Mucosa of descending colon (tissue), 3 donors: Measurements from ENCODE around the gene TMEM171. TPM values are rescaled to one million over a fixed set of nuclear protein-coding genes. Genes with fewer than 3 reads are reported as not detected.

Experiments
- ATAC-seq: fragments of 200-7000 bp; cut with Tn5 transposase; one replicate; pipeline ENCODE4 v1.9.1; 2020; ENCODE audit warnings: mild to moderate bottlenecking, moderate library complexity
- DNase-seq, 3 donors: peaks; one replicate each; pipeline ENCODE4 v3.0.0-alpha.2; 2020
- H3K36me3 ChIP-seq: fragments of 200-600 bp; one replicate; pipeline ENCODE4 v1.8.0; 2021; ENCODE audit warnings: low read depth, mild to moderate bottlenecking
- H3K4me1 ChIP-seq: fragments of 200-600 bp; one replicate; pipeline ENCODE4 v1.8.0; 2021; ENCODE audit warnings: low read depth, mild to moderate bottlenecking
- H3K4me3 ChIP-seq: fragments of 200-600 bp; one replicate; pipeline ENCODE4 v1.8.0; 2021; ENCODE audit warnings: mild to moderate bottlenecking
- H3K9me3 ChIP-seq: fragments of 200-600 bp; one replicate; pipeline ENCODE4 v1.8.0; 2021; ENCODE audit warnings: mild to moderate bottlenecking
- intact Hi-C, 2 donors: fragments of 100-400 bp; cut with DNase I in 1 of 2; cut with micrococcal nuclease in 1 of 2; formaldehyde crosslinking; loops; one replicate each; pipeline versions ENCODE4 v1.11.0 to v1.11.1; 2022; cut with DNase I, micrococcal nuclease
- long read RNA-seq, 2 donors: library from polyadenylated mRNA; unstranded; transcript quantifications; one replicate each; pipeline ENCODE4 v2.0.0, GENCODE V29; 2019 to 2021
- total RNA-seq, 3 donors: library from RNA; stranded (reverse); fragmentation: NEBNext Ultra II Directional in 2 of 3; extraction: Animal tissue kit (Norgen Biotek cat#: 25700) in 2 of 3; gene quantifications; one replicate each; pipeline versions ENCODE4 v1.2.1 to v1.2.4, GENCODE V29; 2021 to 2023
- TF ChIP-seq, protein P1 (sequence below): fragments of 200-600 bp; IDR thresholded peaks from one replicate; pipeline ENCODE4 v1.8.0; 2022; ENCODE audit warnings: antibody characterized with exemption, mild to moderate bottlenecking
- donor health status: DM: no; HTN: no; CAD: no; lungs with moderate emphysema.
- donor health status: DM: no; HTN: no; CAD: no.
- donor health status: DM: no; HTN: yes; CAD: no.

The TMEM171 gene, protein sequence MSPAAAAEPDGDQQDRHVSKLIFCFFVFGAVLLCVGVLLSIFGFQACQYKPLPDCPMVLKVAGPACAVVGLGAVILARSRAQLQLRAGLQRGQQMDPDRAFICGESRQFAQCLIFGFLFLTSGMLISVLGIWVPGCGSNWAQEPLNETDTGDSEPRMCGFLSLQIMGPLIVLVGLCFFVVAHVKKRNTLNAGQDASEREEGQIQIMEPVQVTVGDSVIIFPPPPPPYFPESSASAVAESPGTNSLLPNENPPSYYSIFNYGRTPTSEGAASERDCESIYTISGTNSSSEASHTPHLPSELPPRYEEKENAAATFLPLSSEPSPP
- total RNA-seq = 100 to 1,000 TPM in 1 of 3 donors, 10 to 100 TPM in 2; 34.5 to 101 (median 70.9) TPM
- long read RNA-seq, donor 1, transcript TMEM171-202 (4 exons, 1,535 nt) = major isoform, 15 of 26 reads
- long read RNA-seq, donor 1, partial matches to known transcripts = 4 of 26 reads
- long read RNA-seq, donor 1, other reads (novel, unspliced or antisense) = 5 of 26 reads
- long read RNA-seq, donor 2, transcript TMEM171-202 (4 exons, 1,535 nt) = major isoform, 25 of 57 reads
- long read RNA-seq, donor 2, transcript TMEM171-201 (4 exons, 1,247 nt) = minor isoform, 8 of 57 reads
- long read RNA-seq, donor 2, partial matches to known transcripts = 23 of 57 reads
- long read RNA-seq, donor 2, other reads (novel, unspliced or antisense) = 1 of 57 reads

DNA sequence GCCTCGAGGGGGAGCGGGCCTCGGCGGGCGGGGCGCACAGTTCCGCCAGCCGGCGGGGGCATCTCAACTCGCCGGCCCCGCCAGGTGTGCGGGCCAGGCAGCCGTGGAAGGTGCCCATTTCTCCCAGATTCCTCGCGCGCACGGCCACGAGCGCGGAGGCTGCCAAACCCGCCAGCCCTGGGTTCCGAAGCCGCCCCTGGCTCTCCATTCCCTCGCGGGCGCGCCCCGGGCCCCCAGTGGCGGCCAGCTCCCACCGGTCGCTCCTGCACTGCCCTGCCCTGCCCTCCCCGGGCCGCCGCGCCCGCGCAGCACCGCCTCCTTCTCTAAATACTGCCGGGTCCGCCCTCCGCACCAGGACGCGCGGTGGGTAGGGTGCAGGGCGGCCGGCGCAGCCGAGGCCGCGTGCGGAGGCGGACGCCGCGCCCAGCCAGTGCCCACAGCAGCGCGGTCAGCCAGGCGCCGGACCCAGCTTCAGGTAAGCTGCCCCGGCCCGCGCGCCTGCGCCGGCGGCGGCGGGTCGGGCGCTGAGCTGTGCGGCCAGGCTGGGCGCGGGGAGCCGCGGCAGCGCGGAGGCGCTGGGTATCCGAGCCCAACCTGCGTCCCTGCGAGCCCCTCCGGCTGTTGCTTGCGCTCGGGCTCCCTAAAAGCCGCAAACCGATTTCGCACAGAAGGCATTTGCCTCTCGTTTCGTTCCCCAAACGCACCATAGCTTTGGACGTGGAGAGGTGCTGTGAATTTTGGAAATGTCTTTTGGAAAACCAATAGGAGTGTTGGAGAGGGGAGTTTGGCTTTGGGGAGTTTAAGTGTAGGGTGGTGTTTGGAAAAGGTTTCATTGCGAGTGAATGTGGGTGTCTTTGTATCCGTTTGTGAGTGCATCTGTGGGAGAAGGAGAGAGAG, at the start of gene TMEM171:
TMEM171 (plus strand) TSS at position 354 of the 897 bp plus-strand sequence. CDS start 2,799 bp downstream, outside the sequence.
- peak; percentile 84 to 91 (median 88) for DNase-seq
- H3K36me3 ChIP-seq = no peaks in the 10 kb centered on the region
- no peaks in the 10 kb centered on the region for H3K9me3 ChIP-seq
- H3K4me3 ChIP-seq = peak within 1 kb of the TSS; percentile 50
- intact Hi-C loops = no loop called here
- TF ChIP-seq, protein P1, sequence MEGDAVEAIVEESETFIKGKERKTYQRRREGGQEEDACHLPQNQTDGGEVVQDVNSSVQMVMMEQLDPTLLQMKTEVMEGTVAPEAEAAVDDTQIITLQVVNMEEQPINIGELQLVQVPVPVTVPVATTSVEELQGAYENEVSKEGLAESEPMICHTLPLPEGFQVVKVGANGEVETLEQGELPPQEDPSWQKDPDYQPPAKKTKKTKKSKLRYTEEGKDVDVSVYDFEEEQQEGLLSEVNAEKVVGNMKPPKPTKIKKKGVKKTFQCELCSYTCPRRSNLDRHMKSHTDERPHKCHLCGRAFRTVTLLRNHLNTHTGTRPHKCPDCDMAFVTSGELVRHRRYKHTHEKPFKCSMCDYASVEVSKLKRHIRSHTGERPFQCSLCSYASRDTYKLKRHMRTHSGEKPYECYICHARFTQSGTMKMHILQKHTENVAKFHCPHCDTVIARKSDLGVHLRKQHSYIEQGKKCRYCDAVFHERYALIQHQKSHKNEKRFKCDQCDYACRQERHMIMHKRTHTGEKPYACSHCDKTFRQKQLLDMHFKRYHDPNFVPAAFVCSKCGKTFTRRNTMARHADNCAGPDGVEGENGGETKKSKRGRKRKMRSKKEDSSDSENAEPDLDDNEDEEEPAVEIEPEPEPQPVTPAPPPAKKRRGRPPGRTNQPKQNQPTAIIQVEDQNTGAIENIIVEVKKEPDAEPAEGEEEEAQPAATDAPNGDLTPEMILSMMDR = no peak
- peaks cover 41% of the 10 kb centered on the region for H3K4me1 ChIP-seq
- ATAC-seq = peak; percentile 80

DNA sequence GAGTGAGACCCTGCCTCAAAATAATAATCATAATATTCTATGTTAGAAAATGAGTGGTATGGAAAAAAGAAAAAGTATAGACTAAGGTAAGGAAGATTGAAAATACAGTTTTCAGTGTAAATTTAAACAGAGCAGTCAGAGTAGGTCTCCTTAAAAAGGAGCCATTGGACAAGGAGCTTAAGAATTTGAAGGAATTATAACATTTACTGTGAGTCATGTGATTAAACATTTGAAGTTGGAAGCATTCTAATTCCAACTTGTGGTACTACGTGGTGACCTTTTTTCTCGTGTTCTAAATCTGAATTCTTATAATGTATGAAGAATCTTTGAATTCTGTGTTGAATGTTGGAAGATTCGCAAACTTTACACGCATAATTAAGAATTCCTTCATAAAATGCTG, 39.3 kb upstream of the TMEM171 start:
- H3K4me1 ChIP-seq = no peaks in the 10 kb centered on the region
- H3K4me3 ChIP-seq = no peak overlapping the region
- no peak for DNase-seq
- H3K36me3 ChIP-seq = no peaks in the 10 kb centered on the region
- TF ChIP-seq, protein P1 = no peak
- intact Hi-C loops = loop anchor here in 1 of 2 donors (10.0 kb wide), 1 partner anchor 124 kb away; no protein-coding TSS in a partner anchor
- no peaks in the 10 kb centered on the region for H3K9me3 ChIP-seq
- no peak for ATAC-seq

DNA sequence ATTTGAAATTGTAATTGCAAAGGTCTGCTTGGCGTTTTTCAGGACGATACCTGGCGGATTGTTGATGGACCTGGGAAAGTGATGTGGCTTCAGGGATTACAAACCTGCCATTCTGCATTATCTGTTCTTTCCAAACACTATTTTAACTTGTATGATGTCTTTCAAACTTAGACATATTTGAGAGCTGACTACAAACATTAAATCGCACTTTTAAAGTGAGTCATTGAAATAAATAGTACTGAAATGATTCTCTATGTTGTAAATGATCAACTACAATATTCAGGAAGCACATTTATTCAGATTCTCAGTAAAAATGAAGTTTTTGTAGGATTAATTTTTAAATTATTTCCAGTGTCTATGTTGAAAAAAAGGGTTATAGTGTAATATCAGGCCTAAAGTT, 32.3 kb upstream of the TMEM171 start:
- intact Hi-C loops = loop anchor here in 1 of 2 donors (10.0 kb wide), 1 partner anchor 117 kb away; no protein-coding TSS in a partner anchor
- no peak for ATAC-seq
- TF ChIP-seq, protein P1 = no peak
- no peaks in the 10 kb centered on the region for H3K36me3 ChIP-seq
- no peaks in the 10 kb centered on the region for H3K4me1 ChIP-seq
- H3K4me3 ChIP-seq = no peak overlapping the region
- no peak for DNase-seq
- no peaks in the 10 kb centered on the region for H3K9me3 ChIP-seq

DNA sequence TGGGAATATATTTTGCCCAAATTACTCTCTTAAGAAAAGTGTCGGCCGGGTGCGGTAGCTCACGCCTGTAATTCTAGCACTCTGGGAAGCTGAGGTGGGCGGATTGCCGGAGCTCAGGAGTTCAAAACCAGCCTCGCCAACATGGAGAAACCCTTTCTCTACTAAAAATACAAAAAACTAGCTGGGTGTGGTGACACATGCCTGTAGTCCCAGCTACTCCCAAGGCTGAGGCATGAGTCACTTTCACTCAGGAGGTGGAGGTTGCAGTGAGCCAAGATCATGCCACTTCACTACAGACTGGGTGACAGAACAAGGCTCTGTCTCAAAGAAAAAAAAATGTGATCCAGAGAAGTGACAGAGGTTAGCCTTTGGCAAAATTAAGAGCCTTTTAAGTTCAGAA, 26.4 kb upstream of the TMEM171 start:
- Histone ChIP-seq H3K9me3 (no peaks in the 10 kb centered on the region), H3K4me3 (no peak overlapping the region), H3K36me3 (no peaks in the 10 kb centered on the region), H3K4me1 (no peaks in the 10 kb centered on the region)
- DNase-seq (no peak), ATAC-seq (peak; percentile 81)
- TF ChIP-seq, protein P1 = no peak
- intact Hi-C loops = no loop called here

DNA sequence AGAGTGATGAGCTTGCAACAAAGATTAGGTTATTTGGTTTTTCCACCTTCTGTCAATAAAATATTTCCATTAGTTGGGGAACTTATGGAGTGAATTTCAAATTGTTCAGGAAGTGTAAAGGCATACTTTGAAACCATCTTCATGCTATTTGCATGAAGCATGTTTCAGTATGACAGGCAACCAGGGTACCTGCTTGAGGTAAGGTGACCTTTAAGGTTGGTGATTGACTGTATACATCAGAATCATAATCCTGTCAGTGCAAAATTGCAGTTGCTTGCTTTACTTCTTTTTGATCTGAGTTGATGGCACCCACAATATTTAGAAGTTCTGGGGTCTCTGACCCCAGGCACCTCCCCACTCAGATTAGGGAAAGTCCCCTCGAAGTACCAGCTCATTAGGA, 26.0 kb upstream of the TMEM171 start:
- TF ChIP-seq, protein P1 = no peak
- Histone ChIP-seq H3K9me3 (no peaks in the 10 kb centered on the region), H3K4me1 (no peaks in the 10 kb centered on the region)

More for the DNA sequence above, 26.0 kb upstream of the TMEM171 start:
- ATAC-seq (no peak), DNase-seq (no peak)
- no peaks in the 10 kb centered on the region for H3K36me3 ChIP-seq
- no peak overlapping the region for H3K4me3 ChIP-seq
- intact Hi-C loops = no loop called here
